GM21576 (cell line): ENCODE results near the gene PLPP3.

Experiments
- ATAC-seq: cut with Tn5 transposase; IDR thresholded peaks from one replicate; pipeline ENCODE4 v1.9.1; 2021; ENCODE audit warnings: mild to moderate bottlenecking, moderate library complexity; ENCODE audit not compliant: unreplicated experiment

Gene PLPP3

DNA sequence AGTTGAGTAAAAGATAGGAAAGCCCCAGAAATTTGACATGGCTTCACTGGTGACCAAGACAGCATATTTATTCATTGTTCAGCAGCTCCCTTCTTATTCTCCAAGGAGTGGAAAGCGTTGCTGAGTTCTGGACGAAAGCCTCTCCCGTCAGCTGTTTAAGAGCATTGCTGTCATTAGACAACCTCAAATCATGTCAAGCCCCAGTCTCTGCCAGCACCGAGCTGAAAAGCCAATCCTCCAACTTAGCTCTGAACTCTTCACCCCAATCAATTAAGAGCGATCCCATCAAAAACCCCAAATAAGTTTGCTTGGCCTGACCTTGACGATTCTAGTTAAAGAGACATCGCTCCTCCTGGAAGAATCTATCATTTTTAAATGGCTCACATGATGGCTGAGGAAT is 110.8 kb downstream of the PLPP3 start:
- ATAC-seq = no peak

GRCh38 chr1:56466538-56466937 is 112.8 kb downstream of the PLPP3 start:
- ATAC-seq = no peak

DNA sequence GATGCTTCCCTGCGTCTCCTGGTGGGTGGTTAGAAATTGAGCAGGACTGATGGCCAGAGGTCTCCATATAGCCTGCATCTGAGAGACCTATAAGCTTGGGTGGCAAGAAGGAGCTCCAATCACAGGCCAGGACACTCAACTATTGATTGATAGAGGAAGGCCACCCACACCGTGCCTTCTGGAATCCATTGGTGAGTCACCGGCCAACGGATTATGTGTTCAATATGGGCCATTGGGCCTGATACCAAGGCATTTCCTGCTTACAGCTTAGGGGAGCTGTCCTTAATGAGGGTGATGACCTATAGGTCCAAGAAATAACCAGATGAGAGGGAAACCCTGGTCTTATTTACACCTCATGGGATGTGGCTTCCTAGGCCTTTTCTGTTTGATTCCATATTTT is 115.1 kb downstream of the PLPP3 start:
- ATAC-seq = no peak

GRCh38 chr1:56463376-56463775 is 116.0 kb downstream of the PLPP3 start:
- no peak for ATAC-seq

DNA sequence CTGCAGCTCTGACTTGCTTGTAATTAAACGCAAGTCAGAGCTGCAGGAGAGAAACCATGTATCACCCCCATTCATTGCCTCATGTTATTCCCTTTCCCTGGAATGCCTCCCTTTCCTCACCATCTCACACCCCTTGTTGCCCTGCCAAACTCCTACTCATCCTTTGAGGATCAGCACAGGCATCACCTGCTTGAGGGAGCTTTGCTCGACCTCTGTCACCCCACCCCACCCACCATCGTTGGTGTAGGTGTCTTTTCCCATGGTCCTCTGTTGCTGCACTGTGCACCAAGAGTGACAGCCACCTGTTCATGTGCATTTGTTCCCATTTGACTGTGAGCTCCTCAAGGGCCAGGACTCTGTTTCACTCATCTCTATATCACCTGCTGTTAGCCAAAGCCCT is 117.2 kb downstream of the PLPP3 start:
- no peak for ATAC-seq

DNA sequence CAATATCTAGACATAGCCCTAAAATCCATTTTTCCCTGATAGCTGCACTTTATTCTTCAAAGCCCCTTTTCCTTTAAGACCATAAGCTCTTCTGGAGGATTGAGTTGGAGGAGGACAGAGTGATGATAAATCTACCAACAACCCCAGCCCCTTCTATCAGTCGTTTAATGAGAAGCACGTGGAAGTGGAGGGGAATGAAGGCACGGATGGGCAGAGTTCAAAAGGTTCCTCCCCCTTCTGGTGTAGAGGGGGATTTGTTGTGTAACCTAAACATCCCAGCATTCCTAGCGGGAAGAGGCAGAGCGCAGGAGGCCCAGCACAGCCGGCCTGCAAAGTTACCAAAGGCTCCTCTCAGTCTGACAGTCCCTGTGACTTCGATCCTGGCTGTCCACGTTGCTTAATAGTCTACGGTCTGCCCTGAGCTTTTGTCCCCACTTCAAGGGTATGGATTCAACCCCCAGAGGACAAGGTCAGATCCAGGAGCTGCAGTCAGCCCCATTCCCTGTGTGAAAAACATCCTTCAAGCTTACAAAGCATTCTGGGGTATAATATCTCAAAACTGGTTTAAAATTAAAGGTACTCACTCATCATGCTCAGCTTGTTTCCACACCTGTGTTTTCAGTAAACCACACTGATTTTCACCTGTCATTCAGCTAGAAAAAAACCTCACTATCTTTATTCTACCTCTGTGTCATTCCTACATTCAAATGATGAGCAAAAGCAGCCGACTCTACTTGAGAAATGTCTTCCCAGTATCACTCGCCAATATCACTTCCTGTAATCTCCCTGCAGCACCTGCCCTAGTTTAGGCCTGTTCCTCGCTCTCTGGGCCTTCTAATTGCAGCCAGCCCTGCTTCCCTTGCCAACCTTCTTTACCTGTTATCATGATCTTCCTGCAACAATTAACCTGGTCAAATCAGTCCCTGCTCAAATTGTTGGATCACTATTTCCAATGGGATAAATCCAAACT is 117.9 kb downstream of the PLPP3 start:
- no peak for ATAC-seq

DNA sequence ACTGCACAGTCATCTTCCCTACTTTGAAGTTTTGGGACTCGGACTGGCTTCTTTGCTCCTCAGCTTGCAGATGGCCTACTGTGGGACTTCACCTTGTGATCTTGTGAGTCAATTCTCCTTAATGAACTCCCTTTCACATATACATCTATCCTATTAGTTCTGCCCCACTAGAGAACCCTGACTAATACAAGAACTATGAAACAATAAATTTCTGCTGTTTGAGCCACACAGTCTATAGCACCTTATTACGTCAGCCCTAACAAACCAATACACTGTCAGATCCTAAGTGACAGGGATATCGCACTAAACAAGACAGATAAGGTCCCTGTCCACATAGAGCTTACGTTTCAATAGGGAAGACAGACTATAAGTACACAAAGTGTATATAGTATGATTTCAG is 120.1 kb downstream of the PLPP3 start:
- no peak for ATAC-seq

DNA sequence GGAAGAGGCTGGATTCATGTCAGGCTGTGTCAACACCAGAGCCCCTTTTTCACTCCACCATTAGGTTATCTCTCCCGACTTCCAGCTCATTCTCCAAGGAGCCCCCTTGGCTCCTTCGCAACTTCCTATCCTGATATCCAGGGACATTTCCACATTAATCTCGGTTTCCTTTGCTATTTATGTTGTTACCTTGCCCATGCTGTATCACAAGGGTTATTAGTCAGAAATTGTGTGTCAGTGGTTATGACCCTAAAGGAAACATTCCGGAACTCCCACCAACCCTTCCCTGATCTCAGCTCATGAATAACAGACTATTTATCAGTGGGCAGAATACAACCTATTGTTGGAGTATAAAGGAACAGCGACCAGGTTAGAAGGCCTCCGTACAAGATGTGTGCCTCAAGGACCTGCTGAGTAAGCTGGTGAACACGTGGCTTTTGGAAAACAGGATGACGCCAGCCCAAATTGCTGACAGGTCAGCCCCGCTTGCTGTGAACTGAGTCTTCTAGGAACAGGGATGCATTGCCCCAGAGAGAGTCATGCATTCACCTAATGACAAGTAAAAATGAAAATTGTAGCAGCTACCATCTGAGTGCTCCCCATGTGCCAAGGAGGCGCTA is 121.5 kb downstream of the PLPP3 start:
- no peak for ATAC-seq

DNA sequence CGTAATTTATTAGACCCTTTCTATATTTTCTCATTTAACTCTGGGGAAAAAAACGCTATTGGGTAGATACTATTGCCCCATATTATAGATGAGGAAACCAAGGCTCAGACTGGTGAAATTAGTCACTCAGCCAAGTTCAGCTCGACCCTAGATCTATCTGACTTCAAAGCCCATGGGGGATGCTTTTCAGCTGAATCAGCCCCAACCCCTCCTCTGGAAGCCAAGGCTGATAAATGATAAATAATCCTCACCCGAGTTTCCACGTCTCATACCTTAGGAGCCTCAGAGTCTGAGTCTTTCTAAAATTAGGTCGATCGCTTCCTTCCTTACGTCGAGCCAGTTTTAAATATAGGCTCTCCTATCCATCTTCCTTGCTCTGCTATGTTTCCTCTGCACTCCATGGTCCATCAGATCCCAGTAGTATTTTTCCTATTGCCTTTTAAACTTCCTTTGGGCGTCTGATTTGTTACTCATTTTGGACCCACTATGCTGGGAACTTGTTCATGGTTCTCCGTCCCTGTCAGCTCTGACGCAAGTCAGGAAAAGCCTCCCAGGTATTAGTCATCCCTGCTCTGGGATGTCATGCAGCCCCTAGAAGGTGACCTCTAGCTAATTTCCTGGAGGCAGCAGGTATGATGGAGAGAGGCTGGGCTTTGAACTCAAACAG is 122.8 kb downstream of the PLPP3 start:
- ATAC-seq = no peak

- ATAC-seq = no peak
Observed at GRCh38 chr1:56453417-56454078, 125.8 kb downstream of the PLPP3 start.

- no peak for ATAC-seq
Observed at GRCh38 chr1:56453016-56453415, 126.3 kb downstream of the PLPP3 start.

DNA sequence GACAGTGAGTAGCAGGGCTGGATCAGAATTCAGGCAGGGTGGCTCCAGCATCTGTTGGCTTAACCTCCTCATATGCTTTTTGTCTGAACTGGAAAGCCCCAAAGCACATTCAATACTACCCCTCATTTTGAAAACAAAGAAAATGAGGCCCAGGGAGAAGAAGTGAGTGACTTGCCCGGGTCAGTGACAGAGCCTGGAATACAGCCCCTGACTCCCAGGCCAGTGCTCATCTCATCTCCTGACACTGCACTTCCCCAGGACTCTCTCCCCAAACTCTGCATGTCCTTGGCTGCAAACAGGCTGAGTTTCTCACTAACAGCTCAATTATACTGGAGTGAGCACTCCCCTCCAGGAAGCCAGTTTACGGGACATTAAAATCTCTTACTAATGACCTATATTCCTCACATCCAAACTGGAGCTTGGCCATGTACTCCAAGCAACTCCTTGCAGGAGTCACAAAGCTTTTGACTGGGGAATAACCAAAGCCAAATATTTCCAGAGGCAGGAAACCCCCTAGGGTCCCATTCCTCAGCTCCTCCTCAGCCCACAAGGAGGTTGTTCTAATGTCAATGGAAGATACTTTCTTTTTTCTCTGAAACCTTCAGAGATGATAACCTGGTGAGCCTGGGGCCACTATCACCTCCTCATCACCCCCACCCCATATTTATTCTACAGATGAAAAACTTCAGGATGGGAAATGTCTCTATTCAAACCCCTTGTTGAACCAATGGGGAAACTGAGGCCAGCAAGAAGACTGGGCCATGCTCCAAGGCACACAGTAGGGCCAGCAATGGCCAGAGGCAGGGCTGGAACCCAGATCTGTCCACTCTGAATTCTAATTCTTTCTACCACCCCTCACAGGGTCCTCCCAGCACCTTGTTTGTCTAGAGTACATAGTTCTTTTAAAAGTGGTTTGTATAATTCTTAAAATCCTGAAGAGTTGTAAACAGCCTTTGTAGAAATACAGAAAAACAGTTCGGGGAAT is 127.0 kb downstream of the PLPP3 start:
- ATAC-seq = no peak

GRCh38 chr1:56451491-56451890 is 127.9 kb downstream of the PLPP3 start:
- no peak for ATAC-seq

- no peak for ATAC-seq
Observed at GRCh38 chr1:56450004-56450666, 129.2 kb downstream of the PLPP3 start.

DNA sequence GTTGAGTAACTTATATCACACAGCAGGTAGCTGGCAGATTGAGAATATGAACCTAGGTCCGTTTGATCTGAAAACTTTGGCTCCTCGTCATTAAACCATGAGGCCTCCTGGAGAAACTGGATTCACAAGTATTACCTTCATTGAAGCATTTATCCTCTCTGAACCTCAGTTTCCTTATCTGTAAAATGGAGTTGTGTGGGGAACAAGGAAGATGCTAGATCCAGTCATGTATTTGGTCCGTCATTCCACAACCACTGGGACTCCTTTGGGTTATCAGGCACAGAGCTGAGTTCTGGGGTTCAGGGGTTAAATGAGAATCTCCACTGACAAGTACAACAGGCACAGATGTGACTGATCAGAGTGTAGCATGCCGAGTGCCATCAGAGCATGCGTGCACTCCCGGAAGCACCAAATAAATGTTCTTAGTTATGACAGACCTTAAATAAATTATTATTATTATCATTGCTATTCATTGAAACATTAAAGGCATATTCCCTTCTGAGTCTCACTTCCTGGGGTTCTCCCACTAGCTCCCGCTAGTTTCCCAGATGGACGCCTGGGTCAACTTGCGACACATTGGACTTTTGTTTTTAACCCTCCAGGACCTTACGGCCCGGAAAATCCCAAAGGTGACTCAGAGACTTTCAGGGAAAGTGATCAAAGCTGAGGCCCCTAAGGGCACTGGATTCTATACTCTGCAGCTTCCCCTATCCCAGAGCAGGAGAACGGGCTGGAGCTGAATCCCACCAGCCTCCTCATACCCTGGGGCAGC is 130.6 kb downstream of the PLPP3 start:
- no peak for ATAC-seq

GRCh38 chr1:56447823-56448222 is 131.5 kb downstream of the PLPP3 start:
- no peak for ATAC-seq

GRCh38 chr1:56446531-56447098 is 132.7 kb downstream of the PLPP3 start:
- ATAC-seq = no peak

GRCh38 chr1:56444960-56445646 is 134.3 kb downstream of the PLPP3 start:
- no peak for ATAC-seq
